ENCODE measurements around the gene GALNTL6. TPM values are rescaled to one million over a fixed set of nuclear protein-coding genes. Genes with fewer than 3 reads are reported as not detected.

The GALNTL6 gene
- total and polyA plus RNA-seq, 2 donors (not counting 1 experiment from before 2014, with no cell fraction given): not detected

GRCh38 chr4:172147687-172148086 is 334.5 kb downstream of the GALNTL6 start:
- Histone ChIP-seq H3K4me1 (ENCODE audit: control insufficient read depth, extremely low read depth, insufficient read depth, low read length) (no peaks in the 10 kb centered on the region), H3K27ac (ENCODE audit: insufficient read depth, low read length) (no peak overlapping the region), H3K4me3 (replicated peaks in 1 of 4; ENCODE audit: control extremely low read depth in 1 of 4, insufficient read depth in 1 of 4, low read depth in 3 of 4, low read length in 4 of 4) (no peak overlapping the region), H2AFZ (ENCODE audit: low read length) (no peak overlapping the region), H4K20me1 (ENCODE audit: control insufficient read depth, extremely low read depth, insufficient read depth, low read length) (no peaks in the 10 kb centered on the region), H3K4me2 (ENCODE audit: extremely low read depth, insufficient read depth, low read length) (no peak overlapping the region), H3K9me3 (ENCODE audit: control insufficient read depth, insufficient read depth, low read depth, low read length) (no peaks in the 10 kb centered on the region), H3K79me2 (ENCODE audit: control insufficient read depth, insufficient read depth, low read length) (no peaks in the 10 kb centered on the region), H3K27me3 (ENCODE audit: control insufficient read depth, insufficient read depth, low read length) (no peaks in the 10 kb centered on the region), H3K36me3 (ENCODE audit: control insufficient read depth, insufficient read depth, low read length) (no peaks in the 10 kb centered on the region), H3K9ac (ENCODE audit: insufficient read depth, low read length) (no peak overlapping the region)
- no peak for TF ChIP-seq CTCF (conservative IDR thresholded peaks at IDR 0.05 in 1 of 2, IDR thresholded peaks at IDR 0.05 in 1 of 2; ENCODE audit: low read depth in 1 of 2, low read length in 2 of 2)
- TF ChIP-seq EZH2 (IDR thresholded peaks at IDR 0.05; ENCODE audit: low read length, missing control alignments): no peak
- peak; percentile 2 to 9 for DNase-seq (ENCODE audit: low read depth in 2 of 2)

DNA sequence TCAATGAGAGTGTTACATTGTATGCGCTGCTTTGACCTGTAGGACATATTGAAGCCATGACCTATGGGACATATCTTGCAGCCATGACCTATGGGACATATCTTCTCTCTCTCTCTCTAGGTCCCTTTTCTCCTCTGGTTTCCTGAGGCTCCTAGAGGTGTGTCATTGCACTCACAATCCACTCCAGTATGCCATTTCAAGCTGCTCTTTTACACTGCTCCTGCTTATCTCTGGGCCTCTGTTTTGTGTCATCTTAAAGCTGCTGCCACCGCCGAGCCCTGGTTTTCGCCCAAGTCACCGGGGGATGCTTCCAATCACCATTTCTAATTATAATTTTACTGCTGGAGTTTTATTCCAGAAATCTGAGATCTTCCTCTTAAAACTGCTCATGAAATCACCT is 336.1 kb downstream of the GALNTL6 start:
- H4K20me1 ChIP-seq (ENCODE audit: control insufficient read depth, extremely low read depth, insufficient read depth, low read length): no peaks in the 10 kb centered on the region
- H3K27ac ChIP-seq (ENCODE audit: insufficient read depth, low read length): no peak overlapping the region
- no peak overlapping the region for H2AFZ ChIP-seq (ENCODE audit: low read length)
- no peaks in the 10 kb centered on the region for H3K27me3 ChIP-seq (ENCODE audit: control insufficient read depth, insufficient read depth, low read length)
- no peak overlapping the region for H3K9ac ChIP-seq (ENCODE audit: insufficient read depth, low read length)
- H3K4me1 ChIP-seq (ENCODE audit: control insufficient read depth, extremely low read depth, insufficient read depth, low read length): no peaks in the 10 kb centered on the region
- TF ChIP-seq CTCF (conservative IDR thresholded peaks at IDR 0.05 in 1 of 2, IDR thresholded peaks at IDR 0.05 in 1 of 2; ENCODE audit: low read depth in 1 of 2, low read length in 2 of 2): no peak
- TF ChIP-seq EZH2 (IDR thresholded peaks at IDR 0.05; ENCODE audit: low read length, missing control alignments): no peak
- no peak for DNase-seq (ENCODE audit: low read depth in 2 of 2)
- H3K4me2 ChIP-seq (ENCODE audit: extremely low read depth, insufficient read depth, low read length): no peak overlapping the region
- no peaks in the 10 kb centered on the region for H3K36me3 ChIP-seq (ENCODE audit: control insufficient read depth, insufficient read depth, low read length)
- H3K9me3 ChIP-seq (ENCODE audit: control insufficient read depth, insufficient read depth, low read depth, low read length): no peaks in the 10 kb centered on the region
- H3K4me3 ChIP-seq (replicated peaks in 1 of 4; ENCODE audit: control extremely low read depth in 1 of 4, insufficient read depth in 1 of 4, low read depth in 3 of 4, low read length in 4 of 4): no peak overlapping the region
- no peaks in the 10 kb centered on the region for H3K79me2 ChIP-seq (ENCODE audit: control insufficient read depth, insufficient read depth, low read length)

DNA sequence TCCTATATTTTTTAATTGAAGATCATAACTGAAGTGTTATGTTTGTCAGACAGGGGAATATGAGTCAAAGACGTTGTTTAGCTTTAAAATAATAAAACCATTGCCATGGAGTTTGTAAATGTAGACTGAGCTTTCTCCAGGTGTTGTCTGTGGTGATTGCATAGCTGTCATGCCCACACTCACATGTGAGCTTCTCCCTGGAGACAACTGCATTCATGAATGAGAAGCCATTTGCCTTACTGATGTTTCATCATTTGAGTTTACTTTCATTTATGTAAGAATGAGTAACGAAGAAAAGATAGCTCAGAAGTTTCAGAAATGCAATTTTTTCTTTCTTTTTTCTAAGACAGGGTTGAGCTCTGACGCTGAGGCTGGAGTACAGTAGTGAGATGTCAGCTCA is 339.1 kb downstream of the GALNTL6 start:
- H3K36me3 ChIP-seq (ENCODE audit: control insufficient read depth, insufficient read depth, low read length): no peaks in the 10 kb centered on the region
- H3K4me2 ChIP-seq (ENCODE audit: extremely low read depth, insufficient read depth, low read length): no peak overlapping the region
- no peaks in the 10 kb centered on the region for H3K4me1 ChIP-seq (ENCODE audit: control insufficient read depth, extremely low read depth, insufficient read depth, low read length)
- no peaks in the 10 kb centered on the region for H4K20me1 ChIP-seq (ENCODE audit: control insufficient read depth, extremely low read depth, insufficient read depth, low read length)
- H3K79me2 ChIP-seq (ENCODE audit: control insufficient read depth, insufficient read depth, low read length): no peaks in the 10 kb centered on the region
- H3K9me3 ChIP-seq (ENCODE audit: control insufficient read depth, insufficient read depth, low read depth, low read length): no peaks in the 10 kb centered on the region
- H3K9ac ChIP-seq (ENCODE audit: insufficient read depth, low read length): no peak overlapping the region
- no peak overlapping the region for H3K27ac ChIP-seq (ENCODE audit: insufficient read depth, low read length)
- H2AFZ ChIP-seq (ENCODE audit: low read length): no peak overlapping the region
- TF ChIP-seq CTCF (conservative IDR thresholded peaks at IDR 0.05 in 1 of 2, IDR thresholded peaks at IDR 0.05 in 1 of 2; ENCODE audit: low read depth in 1 of 2, low read length in 2 of 2): no peak
- TF ChIP-seq EZH2 (IDR thresholded peaks at IDR 0.05; ENCODE audit: low read length, missing control alignments): no peak
- no peak for DNase-seq (ENCODE audit: low read depth in 2 of 2)
- no peak overlapping the region for H3K4me3 ChIP-seq (replicated peaks in 1 of 4; ENCODE audit: control extremely low read depth in 1 of 4, insufficient read depth in 1 of 4, low read depth in 3 of 4, low read length in 4 of 4)
- no peaks in the 10 kb centered on the region for H3K27me3 ChIP-seq (ENCODE audit: control insufficient read depth, insufficient read depth, low read length)
